Endothelial cell of hepatic sinusoid (primary cell): ENCODE measurements around the gene HEATR3.

Experiments used
- in situ Hi-C: cut with HindIII; loops from 2 replicates; pipeline ENCODE4 v1.10.0; 2017; ENCODE audit warnings: low sequenced_read_pairs

Gene HEATR3

GRCh38 chr16:50065624-50066481, at the start of gene HEATR3:
Gene HEATR3 (plus strand): TSS chr16:50065970. CDS start chr16:50066132, 162 bp downstream.
- in situ Hi-C loops = no loop called here

- in situ Hi-C loops = no loop called here
These were observed 48.2 kb upstream of the HEATR3 start for GRCh38 chr16:50017553-50017952.

- in situ Hi-C loops = no loop called here
These were observed 44.2 kb upstream of the HEATR3 start for GRCh38 chr16:50021544-50021943.

GRCh38 chr16:50023641-50024040, 42.1 kb upstream of the HEATR3 start:
- in situ Hi-C loops = no loop called here

- in situ Hi-C loops = no loop called here
These were observed 41.6 kb upstream of the HEATR3 start for GRCh38 chr16:50024207-50024606.

GRCh38 chr16:50024684-50025536, 40.9 kb upstream of the HEATR3 start, which contains the start of gene CNEP1R1:
Gene CNEP1R1 (plus strand): TSS chr16:50025225. CDS start chr16:50025316, 91 bp downstream.
- in situ Hi-C loops = no loop called here

- in situ Hi-C loops = no loop called here
These were observed 40.2 kb upstream of the HEATR3 start for GRCh38 chr16:50025537-50025931.

- in situ Hi-C loops = no loop called here
These were observed 37.9 kb upstream of the HEATR3 start for GRCh38 chr16:50027829-50028228.

- in situ Hi-C loops = no loop called here
These were observed 30.2 kb upstream of the HEATR3 start for GRCh38 chr16:50035468-50035992.

- in situ Hi-C loops = no loop called here
These were observed 29.3 kb upstream of the HEATR3 start for GRCh38 chr16:50036426-50036825.

GRCh38 chr16:50037662-50038220, 28.0 kb upstream of the HEATR3 start:
- in situ Hi-C loops = no loop called here

- in situ Hi-C loops = no loop called here
These were observed 27.5 kb upstream of the HEATR3 start for GRCh38 chr16:50038286-50038685.

- in situ Hi-C loops = no loop called here
These were observed 26.8 kb upstream of the HEATR3 start for GRCh38 chr16:50038756-50039529.

GRCh38 chr16:50040018-50040417, 25.8 kb upstream of the HEATR3 start:
- in situ Hi-C loops = no loop called here

GRCh38 chr16:50040710-50041109, 25.1 kb upstream of the HEATR3 start:
- in situ Hi-C loops = no loop called here

GRCh38 chr16:50043358-50043757, 22.4 kb upstream of the HEATR3 start:
- in situ Hi-C loops = no loop called here

- in situ Hi-C loops = no loop called here
These were observed 20.4 kb upstream of the HEATR3 start for GRCh38 chr16:50045412-50045811.

GRCh38 chr16:50046853-50047252, 18.9 kb upstream of the HEATR3 start:
- in situ Hi-C loops = no loop called here

GRCh38 chr16:50047864-50048263, 17.9 kb upstream of the HEATR3 start:
- in situ Hi-C loops = no loop called here

- in situ Hi-C loops = no loop called here
These were observed 15.0 kb upstream of the HEATR3 start for GRCh38 chr16:50050802-50051201.
